K562 (cell line): ENCODE measurements around the gene SGSM2. TPM values are rescaled to one million over a fixed set of nuclear protein-coding genes. Genes with fewer than 3 reads are reported as not detected.
A peak's percentile ranks its signal among the peaks of the same experiment; 100 is the strongest.

Experiments used
- ATAC-seq: fragments of 200-7000 bp; cut with Tn5 transposase; 3 replicates; pipeline ENCODE4 v1.9.1; 2020; ENCODE audit warnings: moderate library complexity
- BruUV-seq: library from RNA; stranded (reverse); fragments of 400-500 nt; replicated peaks from 2 replicates; lab custom pipeline; 2021; lab: Mats Ljungman, UMichigan
- CTCF ChIA-PET: fragments of 300-600 bp; formaldehyde crosslinking; extraction: SDS; loops from one replicate; lab custom pipeline; 2021; ENCODE audit warnings: low intra/inter-chr PET ratio; lab: Yijun Ruan, JAX
- POLR2A ChIA-PET: fragments of 300-600, 350-650 bp; sonication (Branson Sonifier 250); formaldehyde crosslinking; extraction: SDS; loops from one replicate; lab custom pipeline; 2021; ENCODE audit warnings: antibody characterized with exemption, inconsistent platforms; lab: Yijun Ruan, JAX
- DNase-seq, 4 experiments: peaks; one replicate each; pipeline versions ENCODE4 v3.0.0 to v3.0.0-alpha.2; 2011 to 2018; ENCODE audit warnings: low spot score in 3 of 4, mixed read lengths in 3 of 4; ENCODE audit errors: extremely low read depth in 1 of 4
- FAIRE-seq: peaks from 2 replicates; lab custom pipeline; 2011; peaks lifted over from hg19 to GRCh38; lab: Jason Lieb, UNC
- H2AFZ ChIP-seq: 2 replicates; pipeline ENCODE4 v1.6.0; 2011; ENCODE audit warnings: low read depth, low read length, control low read depth, inconsistent platforms
- H3K27ac ChIP-seq: fragments of 200-600 bp; 3 replicates; pipeline ENCODE4 v1.8.0; 2011; ENCODE audit warnings: low read depth, mild to moderate bottlenecking, control low read depth, inconsistent platforms, low read length, moderate library complexity, mixed read lengths; ENCODE audit errors: extremely low read depth
- H3K27me3 ChIP-seq, 2 experiments: fragments of 300-600 bp in 1 of 2; 2 replicates in 1 of 2; 3 replicates in 1 of 2; pipeline versions ENCODE4 v1.6.0 to v1.8.0; 2011; ENCODE audit warnings: inconsistent platforms in 2 of 2, low read length in 2 of 2, mild to moderate bottlenecking in 1 of 2, mixed read lengths in 1 of 2, moderate library complexity in 1 of 2; ENCODE audit not compliant: control insufficient read depth in 2 of 2, insufficient read depth in 2 of 2
- H3K36me3 ChIP-seq: fragments of 300-600 bp; 3 replicates; pipeline ENCODE4 v1.8.0; 2011; ENCODE audit warnings: mild to moderate bottlenecking, low read length, inconsistent platforms; ENCODE audit not compliant: control insufficient read depth, insufficient read depth
- H3K4me1 ChIP-seq, 2 experiments: fragments of 200-600 bp in 1 of 2; replicated peaks in 1 of 2; 2 replicates in 1 of 2; 3 replicates in 1 of 2; pipeline versions ENCODE4 v1.5.1 to v1.8.0; 2011; ENCODE audit warnings: inconsistent platforms in 2 of 2, low read length in 2 of 2, mild to moderate bottlenecking in 1 of 2, mixed read lengths in 1 of 2, moderate library complexity in 1 of 2; ENCODE audit not compliant: control insufficient read depth in 2 of 2, insufficient read depth in 2 of 2
- H3K4me2 ChIP-seq: 2 replicates; pipeline ENCODE4 v1.6.1; 2011; ENCODE audit warnings: low read length, control low read depth, inconsistent platforms, mixed read lengths; ENCODE audit not compliant: insufficient read depth
- H3K4me3 ChIP-seq: fragments of 200-600 bp; sonication (generic), shearing (Covaris generic); 2 replicates; pipeline ENCODE4 v1.5.1; 2016; ENCODE audit warnings: control low read depth, inconsistent platforms
- H3K79me2 ChIP-seq: fragments of 200-600 bp; 3 replicates; pipeline ENCODE4 v1.8.0; 2011; ENCODE audit warnings: low read length, inconsistent platforms; ENCODE audit not compliant: control insufficient read depth, insufficient read depth
- H3K9ac ChIP-seq, 2 experiments: 2 replicates each; pipeline versions ENCODE4 v1.6.0 to v1.6.1; 2011; ENCODE audit warnings: low read depth in 2 of 2, low read length in 2 of 2, control low read depth in 1 of 2, inconsistent platforms in 1 of 2, mild to moderate bottlenecking in 1 of 2, mixed read lengths in 1 of 2; ENCODE audit not compliant: insufficient read depth in 1 of 2
- H3K9me1 ChIP-seq: one replicate; pipeline ENCODE4 v1.6.0; 2011; ENCODE audit warnings: inconsistent platforms, mild to moderate bottlenecking, low read length, moderate library complexity; ENCODE audit not compliant: control insufficient read depth, insufficient read depth
- H3K9me3 ChIP-seq: replicated peaks from 2 replicates; pipeline ENCODE4 v1.5.1; 2011; ENCODE audit warnings: low read depth, low read length, inconsistent platforms; ENCODE audit not compliant: control insufficient read depth, insufficient read depth
- H4K20me1 ChIP-seq: replicated peaks from 2 replicates; pipeline ENCODE4 v1.6.1; 2011; ENCODE audit warnings: low read length, inconsistent platforms, mixed read lengths; ENCODE audit not compliant: control insufficient read depth, insufficient read depth
- FUS ChIP-seq: fragments of 200-400 bp; formaldehyde crosslinking; optimal IDR thresholded peaks from 2 replicates; pipeline ENCODE3; 2017; ENCODE audit warnings: low read depth, low read length
- HCFC1 ChIP-seq: IDR thresholded peaks from 2 replicates; pipeline ENCODE4 v1.6.1; 2012; ENCODE audit warnings: low read depth, low read length, improper control_type of control experiment
- MXI1 ChIP-seq: IDR thresholded peaks from 2 replicates; pipeline ENCODE4 v1.6.1; 2011; ENCODE audit warnings: low read depth, mild to moderate bottlenecking, improper control_type of control experiment, low read length
- PPARD ChIP-seq: fragments of 250-450 bp; sonication (Bioruptor Pico); IDR thresholded peaks from 2 replicates; pipeline ENCODE4 v1.8.0; 2022; ENCODE audit warnings: inconsistent platforms, mild to moderate bottlenecking, moderate library complexity
- RAD51 ChIP-seq: fragments of 450-650 bp; IDR thresholded peaks from 2 replicates; pipeline ENCODE4 v1.7.1; 2016; ENCODE audit warnings: low read depth, mild to moderate bottlenecking, borderline replicate concordance
- TSC22D4 ChIP-seq: fragments of 450-650 bp; IDR thresholded peaks from 2 replicates; pipeline ENCODE4 v1.6.1; 2016; ENCODE audit warnings: missing genetic modification characterization, missing biosample characterization, control low read depth
- XRCC5 ChIP-seq: fragments of 200-400 bp; formaldehyde crosslinking; IDR thresholded peaks from 2 replicates; pipeline ENCODE4 v1.6.1; 2017; ENCODE audit warnings: low read depth, mild to moderate bottlenecking, low read length
- ZKSCAN3 ChIP-seq: fragments of 250-450 bp; sonication (Bioruptor Pico); IDR thresholded peaks from 2 replicates; pipeline ENCODE4 v1.4.0; 2020
- ZNF239 ChIP-seq: fragments of 250-450 bp; sonication (Bioruptor Pico); IDR thresholded peaks from 2 replicates; pipeline ENCODE4 v1.4.0; 2020; ENCODE audit warnings: mild to moderate bottlenecking
- ZNF24 ChIP-seq: fragments of 450-650 bp; IDR thresholded peaks from 2 replicates; pipeline ENCODE4 v1.6.1; 2016
- ZNF3 ChIP-seq: fragments of 250-450 bp; sonication (Bioruptor Pico); IDR thresholded peaks from 2 replicates; pipeline ENCODE4 v1.5.0; 2021; ENCODE audit warnings: mild to moderate bottlenecking, moderate library complexity
- ZNF507 ChIP-seq: conservative IDR thresholded peaks from 2 replicates; pipeline ENCODE4 v1.6.1; 2017; ENCODE audit warnings: missing genetic modification characterization, missing compliant biosample characterization
- WGBS: fragments of 100-300 bp; shearing (Covaris generic); methylation state at CpG from one replicate; pipeline ENCODE4 v1.1.6; 2016; ENCODE audit warnings: low coverage, mixed read lengths; ENCODE audit not compliant: insufficient coverage; ENCODE audit errors: missing lambda C conversion rate; 5-methylcytosine and 5-hydroxymethylcytosine counted together
- in situ Hi-C: fragments of 300-500 bp; cut with MboI; formaldehyde crosslinking; loops from 4 replicates; pipeline ENCODE4 v1.15.0; 2018; ENCODE audit warnings: inconsistent platforms, mixed read lengths
- intact Hi-C: fragments of 100-400 bp; cut with micrococcal nuclease; formaldehyde crosslinking; loops from 2 replicates; pipeline ENCODE4 v1.14.2; 2022
- polyA plus RNA-seq, 8 experiments: library from polyadenylated mRNA; depleted of rRNA in 4 of 8; stranded (reverse) in 5 of 8; unstranded in 3 of 8; fragments of >200 nt; fragmentation: Nextera tagmentation in 2 of 8; fragmentation: Illumina TruSeq in 1 of 8; extraction: Ambion mirVana in 2 of 8; extraction: Trizol in 1 of 8; gene quantifications; 2 replicates each; pipeline versions ENCODE4 v1.2.1 to v1.2.3, GENCODE V29; 2011 to 2014; ENCODE audit warnings: inconsistent platforms in 1 of 8, missing spikeins in 1 of 8
- total RNA-seq, 7 experiments: library from RNA; depleted of rRNA in 6 of 7; stranded (reverse); fragments of >200 nt in 6 of 7; fragmentation: Illumina TruSeq in 2 of 7; extraction: Trizol in 2 of 7; gene quantifications; 2 replicates each; pipeline versions ENCODE4 v1.2.1 to v1.2.3, GENCODE V29; 2011 to 2021; ENCODE audit warnings: low replicate concordance in 1 of 7

SGSM2 gene
- total and polyA plus RNA-seq, 9 of the 15 experiments (the other 6 are each of a cell fraction or from before 2014, with no cell fraction given): 0.20 to 26.3 (median 14.8) TPM

GRCh38 chr17:2377659-2378058, 40.4 kb downstream of the SGSM2 start:
- Histone ChIP-seq H3K79me2 (no peaks in the 10 kb centered on the region), H3K9me1 (no peaks in the 10 kb centered on the region), H2AFZ (no peak overlapping the region), H3K36me3 (no peaks in the 10 kb centered on the region), H3K27ac (no peak overlapping the region), H3K9me3 (no peaks in the 10 kb centered on the region), H3K27me3 (no peaks in the 10 kb centered on the region), H3K4me2 (no peak overlapping the region), H4K20me1 (no peaks in the 10 kb centered on the region), H3K4me1 (peaks cover 0 to 20% of the 10 kb centered on the region in 2 experiments; a peak in 3 of 5 replicates), H3K9ac (peak overlapping the region in 1 of 2 experiments; percentile 52; a peak in 1 of 4 replicates), H3K4me3 (no peak overlapping the region)
- ATAC-seq: no peak
- POLR2A ChIA-PET: interaction anchor here (0.8 kb wide), 1 partner anchor 15 kb away, joined by 3 read pairs; no protein-coding TSS in a partner anchor
- TF ChIP-seq TSC22D4 (tag): no peak
- no peak for TF ChIP-seq MXI1
- no peak for TF ChIP-seq XRCC5
- no peak for TF ChIP-seq RAD51
- FAIRE-seq: no peak
- intact Hi-C loops: no loop called here
- CTCF ChIA-PET: no interaction called here
- DNase-seq: no peak
- in situ Hi-C loops: loop anchor here (5.0 kb wide), 1 partner anchor 35 kb away; no protein-coding TSS in a partner anchor
- BruUV-seq: no TSS peak
- WGBS: 86% methylated on average over 5 of the region's 10 CpGs

- FAIRE-seq: no peak
- no TSS peak for BruUV-seq
- no peak for ATAC-seq
- Histone ChIP-seq H3K9me1 (no peaks in the 10 kb centered on the region), H3K27me3 (no peaks in the 10 kb centered on the region), H4K20me1 (no peaks in the 10 kb centered on the region), H3K4me2 (no peak overlapping the region), H3K4me3 (no peak overlapping the region), H3K4me1 (peaks cover 10 to 29% of the 10 kb centered on the region in 2 experiments), H3K36me3 (no peaks in the 10 kb centered on the region), H3K9me3 (no peaks in the 10 kb centered on the region), H3K27ac (no peak overlapping the region), H3K79me2 (no peaks in the 10 kb centered on the region), H3K9ac (no peak overlapping the region), H2AFZ (no peak overlapping the region)
- no peak for DNase-seq
- intact Hi-C loops: no loop called here
- ChIA-PET POLR2A (interaction anchor here (1.2 kb wide), 1 partner anchor 15 kb away, joined by 4 read pairs; no protein-coding TSS in a partner anchor), CTCF (no interaction called here)
- in situ Hi-C loops: loop anchor here (5.0 kb wide), 1 partner anchor 33 kb away; no protein-coding TSS in a partner anchor
- 87% methylated on average over 11 of the region's 11 CpGs for WGBS
- TF ChIP-seq ZNF239 (CRISPR knock-in tag): no peak
- no peak for TF ChIP-seq PPARD
- TF ChIP-seq ZKSCAN3 (CRISPR knock-in tag): no peak
- no peak for TF ChIP-seq ZNF3 (CRISPR knock-in tag)
- no peak for TF ChIP-seq ZNF24
- no peak for TF ChIP-seq FUS
- no peak for TF ChIP-seq ZNF507 (tag)
- no peak for TF ChIP-seq HCFC1
Observed at GRCh38 chr17:2378905-2379304, 41.6 kb downstream of the SGSM2 start.
